Right ventricle myocardium inferior (tissue), 1 donor: ENCODE results near the gene SV2C. TPM values are rescaled to one million over a fixed set of nuclear protein-coding genes. Genes with fewer than 3 reads are reported as not detected.

Source experiments
- ATAC-seq: fragments of 200-7000 bp; cut with Tn5 transposase; one replicate; pipeline ENCODE4 v1.9.1; 2020; ENCODE audit warnings: mild to moderate bottlenecking, moderate library complexity
- DNase-seq: peaks from one replicate; pipeline ENCODE4 v3.0.0; 2021; ENCODE audit errors: missing footprints
- intact Hi-C: fragments of 100-400 bp; cut with DNase I; formaldehyde crosslinking; loops from one replicate; pipeline ENCODE4 v1.11.0; 2022
- total RNA-seq: library from RNA; stranded (reverse); fragmentation: NEBNext Ultra II Directional; extraction: Animal tissue kit (Norgen Biotek cat#: 25700); gene quantifications from one replicate; pipeline ENCODE4 v1.2.1, GENCODE V29; 2021
- donor health status: DM: no; HTN: yes; CAD: no; lungs with severe emphysema.

Gene SV2C
- total RNA-seq, 1 donor from 2014 or later = 0.22 TPM

DNA sequence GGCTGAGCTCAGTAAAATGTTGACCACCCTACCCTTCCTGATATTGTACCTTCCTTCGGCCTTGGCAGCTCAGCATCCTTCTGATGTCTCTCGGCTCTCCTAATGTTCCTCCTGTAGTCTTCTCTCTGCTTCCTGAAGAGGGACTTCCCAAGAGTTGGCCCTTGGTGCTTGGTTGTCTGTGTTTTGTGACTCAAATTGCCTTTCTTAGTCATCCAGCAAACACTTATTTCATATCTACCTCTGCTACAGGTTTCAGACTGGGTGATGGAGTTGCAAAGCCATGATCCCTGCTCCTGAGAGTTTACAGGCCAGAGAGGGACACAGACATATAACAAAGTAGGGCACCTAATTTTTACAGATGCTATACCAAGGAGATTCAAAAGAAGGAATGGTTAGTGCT is 70.1 kb downstream of the SV2C start:
- DNase-seq (no peak), ATAC-seq (no peak)
- intact Hi-C loops = no loop called here

DNA sequence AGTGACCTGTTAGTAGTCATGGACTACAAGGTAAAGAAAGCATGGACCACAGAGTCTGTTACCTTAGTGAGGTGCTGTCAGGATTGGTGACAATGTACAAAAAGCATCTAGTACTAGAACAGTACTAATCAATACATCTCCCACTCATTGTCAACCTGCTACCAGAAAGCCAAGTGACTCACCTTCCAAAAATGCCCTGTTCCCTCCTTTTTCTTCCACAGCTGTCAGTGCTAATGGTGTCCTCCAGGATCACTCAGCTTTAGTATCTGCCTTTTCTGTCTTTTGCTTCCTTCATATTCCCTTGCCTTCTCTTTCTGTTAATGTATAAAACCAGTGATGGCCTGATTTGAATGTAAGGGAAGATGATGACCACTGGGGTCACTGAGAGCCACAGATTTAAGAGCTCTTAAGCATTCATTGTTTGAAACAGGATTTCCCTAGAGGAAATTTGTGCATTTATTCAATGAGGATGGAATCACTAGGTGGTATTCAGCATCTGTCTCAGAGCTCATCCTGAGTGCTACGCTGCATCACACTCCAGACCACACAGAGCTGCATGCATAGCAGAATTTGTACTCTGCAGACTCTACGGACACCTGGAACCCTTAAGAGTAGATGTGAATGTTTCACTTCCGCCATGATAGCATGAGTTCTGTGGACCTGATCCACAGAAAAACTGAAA is 71.0 kb downstream of the SV2C start:
- intact Hi-C loops = no loop called here
- no peak for ATAC-seq
- DNase-seq = no peak

DNA sequence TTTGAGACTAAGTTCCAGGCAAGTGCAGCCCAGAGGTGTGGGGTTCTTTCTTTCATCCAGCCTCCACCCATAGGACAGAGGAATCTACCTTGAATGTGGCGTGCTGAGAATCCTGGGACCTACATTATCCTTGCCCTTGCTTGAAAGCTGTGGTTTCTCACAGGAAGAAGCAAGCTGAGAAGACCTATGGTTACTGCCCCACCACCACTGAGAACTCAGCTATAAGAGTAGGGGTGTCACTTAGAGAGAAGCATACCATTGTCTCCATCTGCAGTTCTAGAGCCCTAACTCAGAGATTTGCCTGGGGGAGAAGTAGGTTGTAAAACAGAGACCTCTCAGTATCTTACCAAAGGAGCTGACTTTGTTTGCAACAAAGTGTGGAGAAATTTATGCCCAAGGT is 72.4 kb downstream of the SV2C start:
- intact Hi-C loops = no loop called here
- ATAC-seq (no peak), DNase-seq (no peak)

DNA sequence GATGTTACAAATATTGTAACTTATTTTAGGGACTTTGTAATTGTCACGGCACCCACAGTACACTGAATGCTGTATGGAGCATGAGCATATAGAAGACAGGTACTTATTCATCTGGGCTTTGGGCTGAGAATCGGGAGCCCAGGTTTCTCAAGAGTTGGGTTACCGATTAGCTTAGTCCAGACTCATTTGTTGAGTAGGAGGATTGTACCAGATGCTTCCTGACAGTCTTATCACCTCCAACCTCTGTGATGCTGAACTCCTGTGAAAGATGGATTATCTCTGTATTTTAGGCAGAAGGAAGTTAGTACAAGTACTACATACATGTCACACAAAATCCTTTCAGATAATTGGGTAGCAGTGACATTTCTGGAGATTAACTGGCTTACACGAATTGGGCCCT is 79.2 kb downstream of the SV2C start:
- intact Hi-C loops = no loop called here
- ATAC-seq = no peak
- no peak for DNase-seq

DNA sequence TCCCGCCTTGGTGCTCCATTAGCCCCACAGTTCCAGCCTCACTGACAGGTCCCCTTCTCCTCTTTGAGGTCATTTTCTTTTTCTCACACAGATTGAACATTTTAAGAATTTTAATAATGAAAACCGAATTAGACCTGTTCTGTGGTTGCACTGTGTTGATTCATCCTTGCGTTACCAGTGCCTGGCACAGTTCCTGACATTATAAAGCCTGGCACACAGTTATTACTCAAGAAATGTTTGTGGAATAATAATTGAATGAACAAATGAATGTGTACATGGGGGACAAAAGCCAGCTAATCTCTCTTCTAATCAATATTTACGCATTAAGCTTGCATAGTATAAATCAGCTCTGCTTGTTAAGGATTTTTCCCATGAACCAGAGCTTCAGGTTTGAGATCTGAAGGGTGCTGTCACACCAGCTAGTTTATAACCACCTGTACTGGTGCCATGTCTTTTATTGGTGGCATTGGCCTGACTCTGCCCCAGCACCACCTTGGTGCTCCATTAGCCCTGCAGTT is 80.0 kb downstream of the SV2C start:
- DNase-seq (no peak), ATAC-seq (no peak)
- intact Hi-C loops = no loop called here

DNA sequence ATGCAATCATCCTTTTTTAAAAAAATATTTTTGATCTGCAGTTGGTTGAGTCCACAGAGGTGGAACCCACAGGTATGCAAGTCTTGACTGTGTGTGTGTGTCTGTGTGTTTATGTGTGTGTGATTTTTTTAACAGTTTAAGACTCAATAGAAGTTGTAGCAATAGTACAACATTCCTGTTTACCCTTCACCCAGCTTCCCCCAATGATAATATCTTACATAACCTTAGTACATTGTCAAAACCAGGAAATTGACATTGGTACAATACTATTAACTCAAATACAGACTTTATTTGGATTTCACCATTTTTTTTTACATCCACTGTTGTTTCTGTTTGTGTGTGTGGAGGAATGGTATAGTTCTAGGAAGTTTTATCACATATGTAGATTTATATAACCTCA is 81.8 kb downstream of the SV2C start:
- intact Hi-C loops = no loop called here
- DNase-seq (no peak), ATAC-seq (no peak)

DNA sequence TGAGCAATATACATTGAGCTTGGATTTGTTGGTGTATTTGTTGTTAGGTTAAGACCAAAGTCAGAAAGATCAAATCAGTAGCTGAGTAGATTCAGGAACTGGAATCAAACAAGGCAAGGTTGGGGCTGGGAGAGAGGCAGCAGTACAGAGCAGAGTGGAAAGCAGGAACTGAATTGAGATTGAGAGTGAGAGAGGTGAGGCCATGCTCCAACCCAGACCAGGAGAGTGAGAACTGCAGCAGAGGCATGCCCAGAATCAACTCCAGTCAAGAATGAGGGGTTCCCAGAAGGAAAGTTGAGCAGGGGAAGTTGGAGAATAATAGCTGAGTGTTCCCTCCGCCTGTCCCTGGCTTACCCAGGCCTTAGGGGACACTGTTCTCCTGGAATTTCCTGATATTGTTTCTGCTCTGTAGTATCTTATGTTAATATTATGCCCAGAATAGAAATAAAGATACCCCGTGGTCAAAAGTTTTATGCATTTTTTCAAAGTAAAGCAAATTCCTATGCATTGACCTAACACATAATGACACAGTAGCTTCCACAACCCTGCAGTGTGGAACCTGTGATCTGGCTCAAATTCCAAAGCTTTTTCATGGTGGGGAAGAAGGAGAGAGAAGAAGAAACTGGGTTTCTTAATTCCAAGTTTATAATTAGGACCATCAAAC is 82.7 kb downstream of the SV2C start:
- no peak for ATAC-seq
- intact Hi-C loops = no loop called here
- no peak for DNase-seq

DNA sequence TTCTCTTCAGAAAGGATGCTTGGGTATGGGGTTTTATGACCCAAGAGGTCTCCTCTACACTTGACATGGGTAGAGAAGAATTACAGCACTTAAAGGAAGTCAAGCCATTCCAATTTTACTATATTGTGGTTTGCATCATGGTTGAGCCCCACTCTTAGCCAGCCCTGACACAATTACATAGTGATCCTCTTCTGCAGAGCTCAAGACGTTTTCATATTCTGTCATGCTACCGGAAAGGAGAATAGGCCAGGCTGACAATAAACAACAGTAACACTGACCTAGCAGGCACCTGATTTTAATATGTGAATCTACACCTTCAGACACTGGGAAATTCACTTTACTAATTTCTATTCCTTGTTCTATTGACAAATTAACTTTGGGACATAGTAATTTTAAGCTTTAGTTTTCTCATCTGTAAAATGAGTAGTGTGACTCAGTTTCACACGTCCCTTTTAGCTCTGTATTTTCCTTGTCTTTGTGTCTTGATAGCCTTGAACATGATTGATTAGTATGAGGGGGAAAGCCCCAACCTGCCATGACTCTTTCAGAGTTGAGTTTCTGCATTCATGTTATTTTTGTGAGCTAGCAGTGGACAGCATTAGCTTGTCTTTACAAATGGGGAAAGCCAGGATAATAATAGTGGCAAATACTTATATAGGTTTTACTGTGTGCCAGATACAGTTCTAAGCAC is 83.8 kb downstream of the SV2C start:
- no peak for DNase-seq
- ATAC-seq = no peak
- intact Hi-C loops = no loop called here

DNA sequence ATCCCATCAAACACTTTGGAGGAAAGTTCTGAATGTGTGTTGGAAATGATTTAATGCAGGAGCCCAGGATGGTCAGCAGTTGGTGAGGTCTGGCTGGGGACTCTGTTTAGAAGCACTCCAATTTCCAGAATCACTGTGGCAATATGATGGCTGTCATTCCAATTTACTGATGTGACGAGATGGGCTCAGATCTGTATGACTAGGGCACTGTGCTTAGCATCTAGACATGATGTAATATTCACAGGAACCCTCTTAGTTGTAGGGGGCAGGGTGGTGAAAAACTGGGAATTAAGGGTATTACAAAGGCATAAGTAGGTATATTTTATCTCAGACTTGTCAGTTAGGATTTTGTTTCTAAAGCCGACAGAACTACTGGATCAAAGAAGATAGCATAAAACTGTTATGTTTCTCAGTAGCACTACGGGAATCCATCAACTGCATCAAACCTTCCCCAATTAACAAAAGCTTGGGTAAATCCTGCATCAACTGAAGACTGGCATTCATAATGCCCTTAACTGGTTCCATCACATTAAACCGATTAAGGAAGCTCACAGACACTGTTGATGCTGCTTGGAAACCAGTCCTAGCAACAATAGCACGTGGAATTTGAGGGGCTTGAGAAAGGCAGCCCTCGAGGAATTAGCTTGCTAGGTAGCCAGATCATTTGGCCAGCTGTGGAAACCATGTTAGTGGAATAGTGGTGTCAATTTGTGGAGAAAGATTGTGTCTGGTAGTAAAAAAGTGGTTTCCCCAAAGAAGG is 86.1 kb downstream of the SV2C start:
- intact Hi-C loops = no loop called here
- DNase-seq (no peak), ATAC-seq (no peak)

DNA sequence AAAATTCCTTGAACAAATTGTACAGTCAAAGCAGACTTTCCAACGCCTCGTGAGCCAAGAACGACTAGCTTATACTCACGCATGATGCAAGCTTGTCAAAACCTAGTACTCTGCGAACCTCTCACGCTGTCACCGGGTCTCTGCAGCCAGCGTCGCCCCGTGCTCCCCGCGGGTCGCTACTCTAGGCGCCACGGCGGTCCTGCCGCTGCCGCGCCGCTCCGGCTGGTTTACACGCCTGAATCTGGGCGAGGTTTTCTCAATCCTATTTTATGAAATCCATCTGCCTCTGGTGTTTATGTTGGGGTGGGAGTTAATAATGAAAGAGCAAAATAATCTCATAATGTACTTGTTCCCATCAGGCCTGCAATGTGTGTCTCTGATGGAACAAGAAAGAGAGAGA is 90.9 kb downstream of the SV2C start:
- ATAC-seq (no peak), DNase-seq (no peak)
- intact Hi-C loops = loop anchor here (2.0 kb wide), 1 partner anchor 439 kb away; no protein-coding TSS in a partner anchor

DNA sequence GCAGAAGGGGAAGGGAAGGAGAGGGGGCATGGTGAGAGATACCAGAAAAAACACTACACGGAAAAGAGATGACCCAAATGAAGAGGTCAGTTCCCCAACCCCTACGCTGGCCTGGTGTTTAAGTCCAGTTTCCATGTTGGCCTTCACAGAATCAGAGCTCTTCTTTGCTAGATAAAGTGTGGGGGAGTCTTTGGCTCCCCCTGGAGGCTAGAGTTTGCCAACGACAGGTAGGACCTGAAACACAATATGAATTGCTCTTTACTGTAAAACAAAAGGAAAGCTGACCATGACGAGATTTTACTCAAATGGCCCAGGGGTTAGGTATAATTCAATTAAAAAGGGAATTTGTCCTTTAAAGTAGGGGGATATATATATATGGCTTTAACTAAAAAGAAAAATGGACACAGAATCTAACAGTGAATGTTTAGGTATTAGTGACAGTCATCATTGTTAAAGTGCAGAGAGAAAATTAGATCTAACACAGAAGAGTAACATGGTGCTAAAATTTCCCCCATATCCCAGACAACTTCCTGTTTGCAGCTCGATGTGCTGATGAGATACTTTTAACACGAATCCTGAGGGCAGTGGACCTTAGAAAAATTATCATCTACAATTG is 92.0 kb downstream of the SV2C start:
- ATAC-seq = no peak
- DNase-seq = no peak
- intact Hi-C loops = loop anchor here (2.0 kb wide), 1 partner anchor 440 kb away; no protein-coding TSS in a partner anchor

DNA sequence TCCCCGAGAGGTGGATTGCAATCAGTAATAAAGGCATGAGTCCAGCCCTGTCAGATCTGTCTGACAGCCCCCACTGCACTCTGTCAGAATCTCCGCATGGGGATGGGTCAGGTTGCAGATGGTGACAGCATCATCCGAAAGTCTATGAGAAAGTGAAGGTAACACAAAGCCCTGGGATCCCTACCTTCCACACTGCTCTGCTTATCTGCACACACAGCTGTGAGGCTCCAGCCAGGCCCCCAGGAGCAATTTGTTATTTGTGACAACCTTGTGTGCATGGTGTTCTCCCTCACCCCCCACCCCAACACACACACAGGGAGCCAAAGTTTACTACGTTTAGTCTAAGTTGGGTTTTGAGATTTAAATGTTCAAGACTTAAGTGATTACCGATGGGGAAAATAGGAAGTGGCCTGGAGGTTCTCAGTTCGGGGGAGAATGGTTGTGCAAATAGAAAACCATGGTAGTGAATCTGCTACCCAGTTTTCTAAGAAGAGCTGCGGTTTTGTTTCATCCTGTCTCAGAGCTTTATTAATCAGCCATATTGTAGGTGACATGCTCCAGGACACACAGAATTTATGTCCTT is 92.7 kb downstream of the SV2C start:
- ATAC-seq = no peak
- intact Hi-C loops = loop anchor here (2.0 kb wide), 1 partner anchor 441 kb away; no protein-coding TSS in a partner anchor
- DNase-seq = peak; percentile 63

DNA sequence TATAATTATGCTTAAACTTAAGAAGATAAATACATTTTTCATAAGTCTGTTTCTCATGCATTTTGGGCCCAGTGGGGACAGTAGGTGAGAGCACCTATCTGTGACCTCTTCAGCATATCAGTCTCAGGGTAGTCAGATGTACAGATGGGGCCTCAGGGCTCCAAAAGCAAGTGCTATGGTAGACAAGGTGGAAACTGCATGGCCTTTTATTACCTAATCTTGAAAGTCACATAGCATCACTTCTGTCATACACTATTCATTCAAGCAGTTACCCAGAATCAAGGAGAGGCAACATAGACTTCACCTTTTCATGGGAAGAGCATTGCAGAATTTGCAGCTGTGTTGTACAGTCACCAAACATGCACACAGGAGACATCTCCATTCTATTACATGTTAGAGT is 94.8 kb downstream of the SV2C start:
- no peak for DNase-seq
- no peak for ATAC-seq
- intact Hi-C loops = no loop called here

DNA sequence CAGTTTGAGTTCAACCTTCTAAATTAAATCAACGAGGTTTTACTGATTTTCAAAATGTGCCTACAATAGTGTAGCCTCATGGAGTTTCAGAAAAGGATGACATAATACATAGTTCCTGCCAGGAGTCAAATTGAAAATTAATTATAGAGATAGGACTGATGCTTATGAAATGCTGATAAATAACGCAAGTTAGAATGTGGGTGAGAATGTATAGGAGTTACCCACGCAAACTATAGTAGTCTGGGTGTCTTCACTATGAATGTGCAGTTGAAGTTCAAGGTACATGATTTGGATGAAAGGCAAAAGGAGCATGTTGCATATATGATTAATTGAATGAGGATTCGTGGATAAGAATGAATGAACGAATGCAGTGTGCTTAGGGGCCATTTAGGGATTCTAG is 95.7 kb downstream of the SV2C start:
- no peak for ATAC-seq
- intact Hi-C loops = no loop called here
- no peak for DNase-seq

DNA sequence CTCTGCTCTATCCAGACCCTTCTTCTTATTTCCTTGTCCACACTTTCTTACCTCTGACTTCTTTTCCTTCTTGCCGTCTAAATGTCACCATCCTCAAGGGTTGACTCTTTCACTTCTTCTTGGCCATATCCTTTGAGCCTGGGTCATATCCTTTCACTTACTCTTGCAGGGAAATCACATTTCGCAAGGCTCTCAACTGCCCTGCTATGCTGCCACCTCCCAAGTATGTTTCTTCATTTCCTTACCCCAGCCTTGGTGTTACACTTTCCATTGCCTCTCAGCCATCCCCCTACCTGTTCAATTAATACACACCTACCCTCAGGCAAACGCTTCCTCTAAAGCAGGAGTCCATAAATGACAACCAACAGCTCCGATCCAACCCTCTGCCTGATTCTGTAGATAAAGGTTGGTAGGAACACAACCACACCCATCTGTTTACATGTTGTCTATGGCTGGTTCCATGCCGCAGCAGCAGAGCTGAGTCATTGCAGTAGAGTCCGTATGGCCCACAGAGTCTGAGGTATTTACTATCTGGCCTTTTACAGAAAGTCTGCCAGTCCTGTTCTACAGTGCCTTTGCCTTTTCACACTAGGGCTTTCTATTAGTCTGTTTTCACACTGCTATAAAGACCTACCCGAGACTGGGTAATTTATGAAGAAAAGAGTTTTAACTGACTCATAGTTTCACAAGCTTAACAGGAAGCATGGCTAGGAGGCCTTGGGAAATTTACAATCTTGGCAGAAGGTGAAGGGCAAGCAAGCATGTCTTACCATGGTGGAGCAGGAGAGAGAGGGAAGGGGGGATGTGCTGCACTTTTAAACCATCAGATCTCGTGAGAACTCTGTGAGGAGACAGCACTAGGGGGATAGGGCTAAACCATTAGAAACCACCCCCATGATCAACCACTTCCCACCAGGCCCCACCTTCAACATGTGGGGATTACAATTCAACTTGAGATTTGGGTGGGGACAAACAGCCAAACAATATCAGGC is 97.9 kb downstream of the SV2C start:
- DNase-seq = no peak
- no peak for ATAC-seq
- intact Hi-C loops = no loop called here

DNA sequence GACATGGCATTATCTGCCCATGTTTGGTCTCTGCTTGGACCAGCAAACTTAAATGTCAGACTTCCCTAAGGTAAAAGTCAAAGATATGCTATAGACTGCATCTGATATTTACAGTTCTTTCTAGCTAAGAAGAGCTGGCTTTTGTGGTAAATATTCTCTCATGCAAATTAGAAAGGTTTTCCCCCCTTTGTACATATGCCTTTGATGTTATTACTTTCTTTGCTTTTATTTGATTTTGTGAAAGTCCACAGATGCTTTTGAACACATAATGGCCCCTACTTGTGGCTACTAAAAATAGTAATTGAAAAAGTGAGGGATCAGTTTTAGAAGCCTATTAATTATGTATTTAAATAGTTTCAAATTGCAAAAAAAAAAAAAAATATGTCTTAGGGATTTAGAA is 104.2 kb downstream of the SV2C start:
- ATAC-seq = no peak
- intact Hi-C loops = no loop called here
- DNase-seq = no peak

DNA sequence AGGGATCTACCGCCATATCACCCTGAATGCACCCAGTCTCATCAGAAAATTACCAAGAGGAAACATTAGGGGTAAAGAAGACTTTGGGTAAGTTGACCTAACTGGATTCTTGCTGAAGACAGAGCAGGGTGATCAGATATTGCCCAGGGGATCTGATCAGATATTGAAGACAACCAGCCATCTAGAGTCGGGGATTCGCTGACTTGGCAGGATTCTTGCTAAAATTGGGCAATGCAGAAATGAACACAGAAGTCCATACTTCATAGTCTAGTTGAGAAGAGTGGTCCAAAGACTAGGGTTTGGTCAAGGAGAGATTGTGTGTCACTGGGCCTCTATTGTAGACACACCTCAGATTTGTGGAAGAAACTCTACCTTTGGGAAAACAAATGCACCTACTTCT is 107.2 kb downstream of the SV2C start:
- intact Hi-C loops = no loop called here
- no peak for ATAC-seq

More for the DNA sequence above, 107.2 kb downstream of the SV2C start:
- no peak for DNase-seq
